NCI-H226 (cell line): ENCODE measurements around the gene PIK3R1.

ENCODE experiments used
- DNase-seq: peaks from one replicate; pipeline ENCODE4 v3.0.0-alpha.2; 2015

PIK3R1 gene

DNA sequence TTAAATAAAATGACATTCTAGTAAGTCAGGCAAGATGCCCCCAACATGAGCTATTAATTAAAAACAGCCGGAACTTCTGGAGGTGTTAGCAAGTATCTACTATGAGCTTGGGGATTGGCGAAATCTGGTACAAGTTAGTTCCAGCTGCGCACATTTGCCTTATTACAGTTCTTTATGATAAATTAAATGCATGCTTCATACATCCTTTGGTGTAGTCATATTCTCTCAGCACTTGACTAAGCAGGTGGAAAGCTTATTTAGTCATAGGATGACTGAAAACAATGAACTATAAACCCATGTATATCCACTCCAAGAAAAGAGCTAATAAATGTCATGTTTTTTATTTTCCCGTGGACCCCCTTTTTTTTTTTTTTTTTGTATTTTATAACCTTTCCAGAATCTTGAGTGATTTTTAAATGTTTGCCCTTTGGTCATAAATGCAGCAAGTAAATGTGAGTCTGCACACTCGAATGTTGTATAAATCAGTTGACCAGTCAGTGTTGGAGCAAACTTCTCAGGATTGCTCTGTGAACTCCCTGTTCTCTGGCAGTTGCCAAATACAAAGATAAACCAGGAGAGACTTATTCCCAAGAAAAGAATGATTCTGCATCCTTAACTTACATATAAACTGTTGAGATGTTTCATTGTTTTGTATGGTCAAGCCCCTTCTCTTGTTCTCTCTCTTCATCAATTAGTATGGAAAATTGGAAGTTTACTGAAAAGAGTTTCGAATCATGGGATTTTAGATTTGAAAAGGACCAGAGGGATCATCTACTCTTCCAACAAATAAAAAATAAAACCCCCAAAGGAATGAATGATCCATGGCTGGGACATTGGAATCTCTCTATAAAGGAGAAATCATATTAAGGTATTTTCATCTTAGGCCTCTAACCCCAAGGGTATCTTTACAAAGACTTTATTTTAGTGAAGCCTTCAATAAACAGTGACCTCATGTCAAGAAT lies 38.3 kb downstream of the PIK3R1 start:
- no peak for DNase-seq

DNA sequence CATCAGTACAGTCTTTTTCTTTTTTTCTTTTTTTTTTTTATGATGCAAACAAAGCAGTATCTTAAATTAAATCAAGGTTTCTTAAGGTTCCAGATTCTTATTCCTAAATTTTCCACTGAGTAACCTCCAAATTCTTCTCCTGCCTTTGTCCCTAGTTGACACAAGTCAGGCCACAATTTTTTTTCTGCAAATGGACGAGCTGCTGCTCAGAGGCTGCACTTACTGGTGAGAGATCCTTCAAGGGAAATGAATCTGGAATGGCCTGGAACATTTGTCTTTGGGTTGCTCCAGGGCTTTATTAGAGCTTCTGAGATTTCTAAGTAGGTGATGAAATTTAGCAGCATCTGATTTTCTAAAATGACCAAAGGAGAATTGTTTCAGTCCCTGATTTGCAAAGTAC lies 39.3 kb downstream of the PIK3R1 start:
- no peak for DNase-seq

DNA sequence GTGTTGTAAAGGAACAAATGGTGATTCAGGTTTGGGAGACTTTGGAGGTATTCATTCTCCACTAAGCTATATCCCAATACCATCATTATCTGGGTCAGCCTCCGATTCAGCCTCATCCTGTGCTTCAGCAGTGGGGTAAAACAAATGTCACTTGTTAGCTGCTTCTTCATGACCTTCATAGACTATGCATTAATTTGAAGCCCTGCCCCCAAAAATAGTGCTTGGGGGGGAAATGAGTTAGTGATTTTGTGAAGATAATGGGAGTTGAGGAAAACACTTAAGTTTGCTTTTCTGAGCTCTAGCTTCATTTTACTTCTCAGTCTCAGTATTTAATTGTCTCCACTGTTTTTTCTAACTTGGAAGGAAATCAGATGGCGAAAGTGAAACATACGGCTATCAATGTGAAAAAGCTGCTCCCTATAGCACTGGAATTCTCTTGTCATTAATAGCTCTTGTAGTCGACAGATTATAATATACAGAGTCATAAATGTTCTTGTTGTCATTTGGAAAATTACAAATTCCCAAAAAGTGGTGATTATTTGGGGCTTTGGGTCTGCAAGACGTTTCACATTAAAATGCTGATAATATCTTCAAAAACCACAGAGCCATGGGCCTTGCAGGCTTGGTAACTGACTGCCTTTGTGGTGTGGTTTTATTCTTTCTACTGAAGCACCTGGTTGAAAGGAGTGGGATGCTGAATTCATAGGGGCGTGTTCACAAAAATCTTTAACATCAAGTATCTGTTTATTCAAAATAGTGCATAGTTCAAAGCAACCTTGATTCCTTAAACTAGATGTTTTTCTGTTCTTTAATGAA lies 40.0 kb downstream of the PIK3R1 start:
- no peak for DNase-seq

DNA sequence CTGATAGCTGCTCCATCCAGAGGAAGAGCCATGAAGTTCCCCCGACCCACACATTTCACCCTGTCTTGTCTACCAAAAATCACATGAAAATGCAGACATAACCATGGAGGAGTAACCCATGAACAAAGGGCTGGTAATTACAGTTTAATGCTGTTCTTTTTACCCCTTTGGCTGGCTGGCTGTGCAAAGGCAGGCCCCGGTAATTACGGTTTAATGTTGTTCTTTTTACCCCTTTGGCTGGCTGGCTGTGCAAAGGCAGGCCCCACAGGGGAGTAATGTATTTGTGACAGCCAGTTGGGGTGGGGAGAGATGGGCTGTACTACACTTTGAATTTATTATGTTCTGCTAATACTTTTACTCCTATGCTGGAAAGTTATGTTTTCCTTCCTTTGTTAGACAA lies 41.7 kb downstream of the PIK3R1 start:
- DNase-seq, result no peak

DNA sequence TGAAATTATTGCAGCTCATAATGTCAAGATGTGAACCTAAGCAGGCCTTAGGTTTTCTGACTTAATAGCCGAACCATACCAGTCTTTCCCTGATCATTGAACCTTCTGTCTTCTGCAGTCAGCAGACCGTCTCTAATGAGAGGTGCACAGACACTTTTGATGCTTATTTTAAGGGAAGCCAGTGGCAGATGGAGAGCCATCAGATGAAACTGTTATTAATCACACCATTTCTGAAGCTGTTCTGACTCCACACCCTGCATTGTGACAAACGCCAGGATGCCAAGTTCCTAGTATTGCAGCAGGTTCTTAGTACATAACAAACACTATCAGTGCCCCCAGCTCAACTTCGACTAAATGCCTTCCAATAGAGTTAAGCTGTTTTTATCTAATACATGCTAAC lies 43.0 kb downstream of the PIK3R1 start:
- DNase-seq, result no peak

DNA sequence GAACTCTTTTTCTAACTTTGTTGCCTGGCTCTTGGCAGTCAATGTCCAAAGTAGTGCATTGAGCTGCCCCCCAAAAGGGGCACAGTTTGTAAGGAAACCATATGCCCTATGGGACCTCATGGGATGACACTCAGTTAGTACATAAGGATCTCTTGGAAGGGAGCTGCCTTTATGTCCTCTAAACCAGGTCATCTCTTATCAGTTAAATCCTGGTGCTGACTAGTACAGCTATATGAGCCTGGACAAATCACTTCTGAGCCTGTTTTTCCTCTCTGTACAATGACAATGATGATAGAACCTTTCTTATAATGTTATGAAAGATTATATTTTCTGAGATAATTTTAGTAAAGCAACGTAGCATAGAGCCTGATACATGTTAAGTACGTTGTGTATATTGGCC lies 44.1 kb downstream of the PIK3R1 start:
- no peak for DNase-seq

DNA sequence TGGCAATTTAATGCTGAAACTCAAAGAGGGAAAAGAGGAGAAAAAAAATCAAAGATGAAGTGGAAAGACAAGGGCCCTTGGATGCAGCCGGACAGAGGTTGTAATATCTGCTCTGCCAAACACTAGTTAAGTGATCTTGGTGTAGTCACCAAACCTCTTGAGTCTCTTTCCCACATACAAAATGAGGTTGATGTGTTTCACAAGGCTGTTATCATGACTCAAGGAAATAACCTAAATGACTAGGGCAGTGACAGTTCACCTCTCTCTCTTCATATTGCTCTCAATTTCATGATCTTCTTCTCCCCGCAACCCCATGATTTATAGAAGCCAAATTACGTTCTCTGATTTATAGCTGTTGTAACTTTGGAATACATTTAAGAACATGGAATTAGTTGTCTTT lies 44.9 kb downstream of the PIK3R1 start:
- DNase-seq, result no peak

DNA sequence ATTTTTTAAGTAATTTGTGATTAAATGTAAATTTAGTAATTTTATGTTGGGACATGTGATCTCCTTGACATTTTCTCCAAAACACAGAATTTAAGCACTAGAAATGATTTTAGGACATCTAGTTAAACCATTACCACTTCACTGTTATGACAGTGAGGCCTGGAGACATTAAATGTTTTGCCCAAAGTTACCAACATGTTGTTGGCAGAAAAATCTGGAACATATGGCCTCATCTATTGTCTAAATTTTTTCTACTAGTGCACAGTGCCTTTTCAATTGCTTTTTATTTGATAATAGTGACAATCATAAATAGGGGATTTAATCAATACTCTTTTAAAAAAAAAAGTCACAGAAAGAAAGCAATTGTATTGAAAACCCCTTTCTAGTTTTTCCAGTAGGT lies 45.6 kb downstream of the PIK3R1 start:
- DNase-seq, result no peak

DNA sequence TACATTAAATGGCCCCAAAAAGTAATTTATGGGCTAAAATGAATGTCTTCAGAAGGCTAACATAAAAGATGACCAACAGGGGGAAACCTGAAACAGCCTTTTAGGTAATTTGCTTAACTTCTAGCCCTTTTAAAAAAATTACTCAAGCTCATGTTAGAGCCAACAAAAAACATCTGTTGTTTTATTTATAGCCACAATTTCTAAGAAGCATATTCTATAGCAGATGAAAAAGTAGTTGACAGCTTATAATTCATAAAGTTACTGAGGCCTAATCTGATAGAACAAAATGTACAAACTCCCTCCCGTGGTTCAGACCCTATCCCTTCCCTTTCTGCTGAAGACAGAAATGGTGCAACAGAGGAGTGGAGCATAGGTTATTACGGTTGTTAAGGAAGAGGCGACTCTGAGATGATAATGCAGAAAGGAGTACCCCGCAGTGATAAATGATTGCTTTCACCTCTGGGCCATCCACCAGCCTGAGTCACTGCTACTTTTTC lies 46.1 kb downstream of the PIK3R1 start:
- peak; percentile 23 for DNase-seq

DNA sequence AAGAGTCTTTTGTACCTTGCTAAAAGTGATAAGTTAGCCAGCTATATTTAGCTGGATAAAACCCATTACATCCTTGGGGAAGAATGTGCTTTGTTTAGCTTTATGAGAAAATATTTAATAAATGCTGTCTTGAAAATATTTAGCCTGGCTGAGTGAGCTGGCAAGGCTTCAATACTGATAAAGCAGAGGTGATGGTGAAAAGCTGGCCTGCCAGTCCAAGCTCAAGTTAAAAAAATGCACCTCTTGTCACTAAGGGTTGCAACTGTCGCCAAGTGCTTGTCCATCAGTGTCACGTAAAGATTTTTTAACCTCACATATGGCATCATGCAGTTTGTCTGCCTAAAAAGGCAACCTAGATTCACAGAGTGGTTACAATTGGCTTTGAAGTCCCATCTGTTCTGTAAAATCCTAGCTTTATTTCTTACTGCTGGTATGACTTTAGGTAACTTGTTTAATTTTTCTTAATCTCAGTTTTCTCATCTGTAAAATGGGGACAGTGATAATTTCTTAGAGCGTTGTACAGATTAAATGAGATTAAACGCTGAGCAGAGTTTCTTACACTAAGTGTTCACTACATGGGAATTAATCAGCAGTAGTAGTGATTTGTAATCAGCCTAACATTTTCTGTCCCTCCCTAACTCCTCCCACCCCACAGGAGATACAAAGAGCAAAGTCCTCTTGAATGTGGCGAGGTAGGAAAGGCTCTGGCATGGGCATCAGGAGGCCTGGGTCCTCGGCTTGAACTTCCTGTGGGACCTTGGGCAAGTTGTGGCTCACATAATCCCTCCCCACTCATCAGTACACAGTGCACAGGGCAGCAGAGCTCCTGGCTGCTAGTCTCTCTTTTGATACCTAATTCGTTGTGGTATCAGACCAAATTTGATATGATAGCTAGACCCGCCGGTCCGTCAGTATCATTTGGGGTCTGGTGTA lies 48.7 kb downstream of the PIK3R1 start:
- peak; percentile 82 for DNase-seq

DNA sequence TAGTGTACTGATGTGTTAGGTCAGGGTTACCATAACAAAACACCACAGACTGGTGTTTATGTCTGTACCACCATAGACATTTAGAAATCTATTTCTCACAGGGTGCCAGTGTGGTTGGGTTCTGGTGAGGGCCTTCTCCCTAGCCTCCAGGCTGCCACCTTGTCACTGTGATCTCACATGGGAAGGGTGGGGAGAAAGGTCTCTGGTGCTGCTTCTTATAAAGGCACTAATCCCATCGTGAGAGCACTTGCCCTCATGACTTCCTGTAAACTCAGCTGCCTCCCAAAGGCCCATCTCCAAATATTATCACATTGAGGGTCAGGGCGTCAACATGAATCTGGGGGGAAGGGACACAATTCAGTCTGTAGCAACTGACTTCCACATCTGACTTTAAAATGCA lies 49.8 kb downstream of the PIK3R1 start:
- DNase-seq, result no peak

DNA sequence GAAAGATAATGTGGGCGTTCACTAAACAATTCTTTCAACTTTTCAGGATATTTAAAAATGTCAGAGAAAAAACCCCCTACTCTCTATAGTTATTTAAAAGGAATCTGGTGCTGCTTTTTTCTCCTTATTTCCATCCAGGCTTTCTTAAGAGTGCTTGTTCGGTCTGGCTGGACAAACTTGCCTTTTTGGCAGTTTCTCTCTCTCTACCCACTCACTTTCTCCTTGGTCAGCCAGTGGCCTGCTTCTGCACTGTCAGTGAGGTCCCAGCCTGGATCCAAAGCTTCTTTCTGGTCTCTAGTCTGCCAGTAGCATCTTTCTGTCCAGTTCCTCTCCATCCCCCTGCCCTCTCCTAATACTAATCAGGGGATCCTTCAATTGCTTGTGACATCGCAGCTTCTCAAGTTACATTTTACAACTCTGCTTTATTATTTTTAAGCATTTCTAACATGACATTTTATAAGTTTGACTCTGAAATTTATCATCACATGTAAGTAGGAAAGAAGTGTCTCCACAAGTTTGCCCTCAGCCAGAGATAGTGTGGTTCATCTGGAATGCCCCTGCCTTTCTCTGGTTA lies 50.4 kb downstream of the PIK3R1 start:
- no peak for DNase-seq

DNA sequence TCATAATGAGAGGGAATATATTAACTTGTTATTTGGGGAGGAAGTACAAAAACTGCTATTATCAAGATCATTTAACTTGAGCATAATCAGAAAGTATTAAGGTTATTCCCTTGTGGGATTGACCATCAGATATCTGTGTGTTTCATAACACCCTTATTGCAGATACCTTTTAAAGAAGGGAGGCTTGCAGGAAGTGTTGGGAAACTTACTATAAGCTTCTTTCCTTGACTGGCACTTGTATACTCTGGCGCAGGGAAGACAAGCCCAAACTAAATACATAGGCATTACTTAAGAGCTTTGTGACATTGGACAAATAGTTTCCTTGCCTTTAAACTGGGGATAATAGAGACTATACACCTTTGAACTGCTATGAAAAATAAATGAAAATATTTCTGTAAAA lies 50.9 kb downstream of the PIK3R1 start:
- peak; percentile 26 for DNase-seq

DNA sequence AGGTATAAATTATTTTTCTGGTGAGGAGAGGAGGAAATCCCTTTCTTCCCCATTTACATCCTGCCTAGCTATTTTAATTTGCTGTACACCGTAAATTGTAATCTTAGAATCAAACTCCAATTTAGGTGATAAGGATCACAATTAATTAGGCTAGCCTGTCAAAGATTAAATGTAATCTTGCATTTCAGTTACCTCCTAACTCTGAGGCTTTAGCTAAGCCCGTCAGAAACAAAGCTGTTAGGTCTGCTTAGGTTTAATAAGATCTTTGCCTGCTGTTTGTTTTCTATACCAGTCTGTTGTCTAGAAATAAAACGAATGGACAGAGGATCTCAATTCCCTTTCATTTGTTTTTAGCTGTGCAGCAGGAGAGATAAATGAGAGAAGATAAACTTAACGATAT lies 51.5 kb downstream of the PIK3R1 start:
- no peak for DNase-seq

DNA sequence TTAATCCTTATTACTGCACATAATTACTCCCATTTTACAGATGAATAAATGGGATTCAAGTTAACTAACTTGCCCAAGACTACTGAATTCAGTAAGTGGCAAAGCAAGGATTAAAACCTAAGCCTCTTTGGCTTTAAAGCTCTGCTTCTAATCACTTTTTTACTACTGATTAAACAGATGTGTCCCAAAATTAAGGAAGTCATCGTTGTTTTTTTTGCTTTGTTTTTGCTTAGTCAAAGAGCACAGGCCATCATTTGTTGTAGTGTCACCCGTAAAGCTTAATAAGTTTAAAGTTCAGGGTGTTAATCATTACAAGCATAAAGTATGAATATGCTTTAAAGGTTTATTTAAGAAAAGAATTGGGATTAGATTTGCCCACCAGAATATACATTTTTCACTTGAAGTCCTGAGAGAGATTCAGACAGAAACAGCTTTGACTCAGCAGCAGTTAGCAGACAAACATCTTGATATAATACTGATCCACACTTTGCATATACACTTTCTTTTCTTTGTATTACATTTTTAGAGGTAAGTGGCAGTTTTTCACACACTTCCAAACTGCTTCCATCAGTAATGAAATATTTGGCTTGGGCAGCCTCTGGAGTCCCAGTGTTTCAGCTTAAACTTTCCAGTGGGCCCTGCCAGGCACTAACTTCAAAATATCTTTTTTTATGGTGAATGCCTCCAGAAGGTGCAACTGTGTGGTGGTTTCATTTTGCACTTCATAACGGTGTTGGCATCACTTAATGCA lies 52.7 kb downstream of the PIK3R1 start:
- no peak for DNase-seq

DNA sequence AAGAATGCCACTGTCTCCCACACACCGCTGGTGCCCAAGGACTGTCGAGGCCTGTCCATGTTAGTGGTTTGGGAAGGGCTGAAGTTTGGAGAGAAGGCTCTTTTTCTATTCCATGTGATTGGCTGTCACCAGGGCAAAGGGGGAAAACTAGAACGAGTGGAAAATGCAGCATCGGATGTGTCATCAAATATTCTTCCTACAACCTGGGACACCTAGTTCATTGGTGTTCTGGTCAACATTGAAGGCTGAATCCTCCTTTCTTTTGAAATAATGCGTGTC lies 53.2 kb downstream of the PIK3R1 start:
- no peak for DNase-seq

DNA sequence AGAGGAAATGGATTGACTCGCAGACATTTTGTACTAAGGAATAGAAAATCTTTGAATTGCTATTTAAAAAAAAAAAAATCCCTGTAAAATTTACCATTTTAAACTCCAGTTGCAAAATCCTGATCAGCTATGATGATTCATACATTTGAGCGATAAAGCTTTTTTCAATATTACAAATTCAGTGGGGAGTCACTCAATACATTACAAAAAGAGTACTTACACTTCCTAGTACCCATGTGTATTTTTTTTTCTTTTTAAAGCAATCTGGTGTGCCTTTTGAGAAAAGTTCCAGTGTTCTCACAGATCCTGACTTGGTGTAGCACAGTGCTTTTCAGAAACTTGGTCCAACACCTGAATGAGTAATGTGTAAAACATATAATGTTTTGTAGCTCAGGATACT lies 54.3 kb downstream of the PIK3R1 start:
- DNase-seq, result no peak

DNA sequence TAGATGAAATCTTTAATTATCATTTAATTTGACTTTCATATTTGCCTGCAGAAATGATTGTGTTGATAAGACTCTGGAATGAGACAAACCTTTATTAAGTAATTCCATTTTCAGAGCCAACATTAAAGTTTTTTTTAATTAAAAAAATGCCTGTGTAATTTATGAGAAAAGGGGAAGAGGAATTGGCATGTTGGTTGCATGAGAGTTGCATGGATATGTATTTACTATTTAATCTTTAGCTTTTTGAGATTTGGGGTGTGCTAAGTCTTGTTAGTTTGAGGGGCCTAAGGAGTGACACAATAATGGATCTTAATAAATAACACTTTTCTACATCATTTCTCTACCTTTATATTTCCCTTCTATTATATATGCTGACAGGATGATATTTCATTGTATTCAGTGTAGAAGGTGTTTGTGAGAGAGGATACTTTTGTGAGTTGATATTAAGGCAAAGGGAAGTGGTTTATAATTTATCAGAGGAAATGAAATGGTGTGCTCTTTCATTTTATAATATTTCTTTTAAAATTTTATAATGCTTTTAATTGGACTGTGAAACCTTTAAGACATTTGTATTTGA lies 54.9 kb downstream of the PIK3R1 start:
- DNase-seq, result no peak

DNA sequence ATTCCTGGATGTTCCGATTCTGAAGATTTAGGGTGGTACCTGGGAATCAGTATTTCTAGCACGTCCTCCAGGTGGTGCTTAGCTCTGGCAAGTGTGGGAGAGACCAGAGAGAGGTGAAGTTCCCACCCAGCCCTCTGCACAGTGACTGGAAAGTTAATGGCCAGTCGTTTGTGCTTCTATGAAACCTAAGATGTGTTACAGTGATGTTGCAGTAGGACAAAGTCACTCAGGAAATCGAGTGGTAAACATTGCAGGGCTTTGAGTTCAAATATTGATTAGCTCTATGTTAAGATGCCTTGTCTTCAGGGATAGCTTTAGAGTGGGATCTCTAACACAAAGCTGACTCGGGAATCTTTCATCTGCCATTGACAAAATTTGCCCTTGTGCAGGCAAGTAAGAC lies 55.6 kb downstream of the PIK3R1 start:
- no peak for DNase-seq

DNA sequence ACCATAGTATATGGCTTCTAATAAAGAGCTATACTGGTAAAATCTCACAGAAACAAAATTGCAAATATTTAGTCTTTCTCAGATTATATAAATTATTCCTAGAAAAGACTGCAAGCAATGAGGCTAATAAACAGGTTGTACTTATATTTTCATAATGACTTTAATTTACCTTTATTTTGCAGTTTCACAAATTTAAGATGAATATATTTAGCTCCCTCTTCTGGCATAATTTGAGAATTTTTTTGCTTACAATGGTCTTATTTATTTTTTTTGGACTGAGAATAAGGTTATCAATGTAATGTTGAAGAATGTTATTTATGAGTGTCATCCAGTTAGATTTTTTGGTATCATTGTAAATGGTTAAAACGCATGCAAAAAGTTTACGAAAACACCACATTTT lies 56.7 kb downstream of the PIK3R1 start:
- DNase-seq, result no peak

DNA sequence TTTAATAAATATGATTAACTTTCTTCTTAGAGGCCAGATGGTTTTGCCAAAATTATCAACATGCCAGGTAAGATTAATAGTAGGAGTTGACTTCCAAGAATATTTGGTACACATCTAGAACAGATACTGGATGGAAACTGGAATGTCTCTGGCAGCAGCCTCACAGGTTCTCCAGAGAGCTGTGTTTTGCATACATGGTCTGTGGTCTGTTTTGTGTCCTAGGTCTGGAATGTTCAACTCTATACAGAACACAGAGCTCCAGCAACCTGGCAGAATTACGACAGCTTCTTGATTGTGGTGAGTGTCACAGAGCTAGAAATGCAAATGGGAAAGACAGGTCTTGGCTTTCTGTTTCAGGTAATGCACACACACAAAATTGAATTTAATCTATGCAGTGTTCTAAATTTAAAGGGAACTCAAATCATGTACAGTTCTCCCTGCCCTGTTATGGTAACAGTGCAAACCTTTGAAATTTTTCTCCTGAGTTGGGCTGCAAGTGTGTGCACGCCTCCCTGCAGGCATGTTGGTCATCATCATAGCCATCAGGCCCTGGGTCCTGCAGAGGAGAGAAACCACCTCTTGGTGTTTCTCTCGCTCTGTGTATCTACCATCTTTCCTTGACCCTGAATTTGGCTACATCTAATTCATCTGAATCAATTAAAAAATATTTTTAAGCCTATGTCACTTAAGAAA lies 58.3 kb downstream of the PIK3R1 start:
- no peak for DNase-seq
